OCI-LY7 (cell line): ENCODE data around the gene TMEM259. TPM values are rescaled to one million over a fixed set of nuclear protein-coding genes. Genes with fewer than 3 reads are reported as not detected.

Experiments used
- BruUV-seq: library from RNA; stranded (reverse); fragments of 400-500 nt; replicated peaks from 2 replicates; lab custom pipeline; 2021; lab: Mats Ljungman, UMichigan
- CTCF ChIA-PET: fragments of 300-600 bp; sonication (Branson Sonifier 250); formaldehyde crosslinking; loops from one replicate; lab custom pipeline; 2022; ENCODE audit warnings: antibody characterized with exemption; ENCODE audit not compliant: unreplicated experiment; lab: Charles Lee
- POLR2A ChIA-PET: fragments of 300-600 bp; sonication (Branson Sonifier 250); formaldehyde crosslinking; loops from one replicate; lab custom pipeline; 2022; ENCODE audit warnings: antibody characterized with exemption; lab: Charles Lee
- DNase-seq: peaks from one replicate; pipeline ENCODE4 v3.0.0-alpha.2; 2015; ENCODE audit warnings: low spot score
- H2AFZ ChIP-seq: fragments of 200-600 bp; sonication (generic), shearing (Covaris generic); 2 replicates; pipeline ENCODE4 v1.6.1; 2014; ENCODE audit warnings: mild to moderate bottlenecking, antibody characterized with exemption, low read length, moderate library complexity
- H3K27ac ChIP-seq: fragments of 200-600 bp; sonication (generic); 2 replicates; pipeline ENCODE4 v1.5.1; 2014; ENCODE audit warnings: mixed run types, low read depth, mild to moderate bottlenecking, moderate library complexity, low read length, inconsistent platforms; ENCODE audit not compliant: poor library complexity, severe bottlenecking
- H3K36me3 ChIP-seq: fragments of 200-600 bp; sonication (generic); 2 replicates; pipeline ENCODE4 v1.6.1; 2014; ENCODE audit warnings: mild to moderate bottlenecking, antibody characterized with exemption, low read length, moderate library complexity, mixed read lengths; ENCODE audit not compliant: insufficient read depth
- H3K4me1 ChIP-seq: fragments of 200-600 bp; sonication (generic); 2 replicates; pipeline ENCODE4 v1.5.1; 2014; ENCODE audit warnings: mild to moderate bottlenecking, low read length; ENCODE audit not compliant: insufficient read depth, poor library complexity, severe bottlenecking
- H3K4me2 ChIP-seq: fragments of 200-600 bp; sonication (generic); 2 replicates; pipeline ENCODE4 v1.6.1; 2014; ENCODE audit warnings: mild to moderate bottlenecking, low read length
- H3K4me3 ChIP-seq: fragments of 200-600 bp; sonication (generic); 2 replicates; pipeline ENCODE4 v1.5.1; 2014; ENCODE audit warnings: mild to moderate bottlenecking, low read depth, low read length; ENCODE audit not compliant: poor library complexity, severe bottlenecking
- H3K79me2 ChIP-seq: fragments of 200-600 bp; sonication (generic); 2 replicates; pipeline ENCODE4 v1.6.1; 2016; ENCODE audit warnings: low read depth, mild to moderate bottlenecking, low read length, moderate library complexity, mixed read lengths; ENCODE audit not compliant: insufficient read depth
- H3K9me2 ChIP-seq: fragments of 200-600 bp; sonication (generic); 2 replicates; pipeline ENCODE4 v1.6.1; 2016; ENCODE audit warnings: mild to moderate bottlenecking, low read length, mixed read lengths; ENCODE audit not compliant: insufficient read depth
- H3K9me3 ChIP-seq: fragments of 200-600 bp; sonication (generic); 2 replicates; pipeline ENCODE4 v1.6.1; 2014; ENCODE audit warnings: mild to moderate bottlenecking, mixed run types, low read length, mixed read lengths
- H4K20me1 ChIP-seq: fragments of 200-600 bp; sonication (generic); 2 replicates; pipeline ENCODE4 v1.6.1; 2014; ENCODE audit warnings: mild to moderate bottlenecking, antibody characterized with exemption, low read length, moderate library complexity, mixed read lengths; ENCODE audit not compliant: insufficient read depth
- CTCF ChIP-seq: fragments of 200-600 bp; sonication (generic); conservative IDR thresholded peaks from 2 replicates; pipeline ENCODE4 v1.5.1; 2014; ENCODE audit warnings: mild to moderate bottlenecking, antibody characterized with exemption, low read length, moderate library complexity, mixed read lengths
- EZH2phosphoT487 ChIP-seq: fragments of 200-600 bp; sonication (generic); IDR thresholded peaks from 2 replicates; pipeline ENCODE4 v1.6.1; 2018; ENCODE audit warnings: low read depth, borderline replicate concordance, mild to moderate bottlenecking, mixed run types, antibody characterized with exemption, low read length, moderate library complexity, mixed read lengths
- intact Hi-C: fragments of 100-400 bp; cut with micrococcal nuclease; formaldehyde crosslinking; loops from one replicate; pipeline ENCODE4 v1.10.0; 2022; ENCODE audit not compliant: unreplicated experiment
- total RNA-seq, 2 experiments: library from RNA; depleted of rRNA in 1 of 2; stranded (reverse); fragments of >200 nt in 1 of 2; shearing (Covaris generic) in 1 of 2; gene quantifications; 2 replicates each; pipeline ENCODE4 v1.2.3, GENCODE V29; 2014 to 2022

TMEM259 gene
- total RNA-seq, 2 experiments from 2014 or later = 169 to 195 TPM

- DNase-seq = no peak
- Histone ChIP-seq H2AFZ (no peak overlapping the region), H3K4me1 (no peaks in the 10 kb centered on the region), H3K4me3 (no peak overlapping the region), H3K4me2 (no peak overlapping the region), H4K20me1 (no peaks in the 10 kb centered on the region), H3K79me2 (no peaks in the 10 kb centered on the region), H3K27ac (no peak overlapping the region), H3K36me3 (peaks cover 8% of the 10 kb centered on the region; the same call in 1 of the 2 replicates), H3K9me2 (no peaks in the 10 kb centered on the region), H3K9me3 (0 out of 2 replicates have a peak, but pooled peaks cover 4% of the 10 kb centered on the region)
- no peak for TF ChIP-seq EZH2phosphoT487
- TF ChIP-seq CTCF = no peak
- no TSS peak for BruUV-seq
- intact Hi-C loops = no loop called here
- POLR2A ChIA-PET = no interaction called here
- CTCF ChIA-PET = no interaction called here
Observed at GRCh38 chr19:964116-964520, 56.8 kb downstream of the TMEM259 start.

GRCh38 chr19:963486-963951 lies 57.4 kb downstream of the TMEM259 start:
- H3K9me2 ChIP-seq = no peaks in the 10 kb centered on the region
- H3K36me3 ChIP-seq = peaks cover 8% of the 10 kb centered on the region; the same call in 1 of the 2 replicates
- no TSS peak for BruUV-seq
- intact Hi-C loops = no loop called here
- H3K9me3 ChIP-seq = 0 out of 2 replicates have a peak, but pooled peaks cover 4% of the 10 kb centered on the region
- H4K20me1 ChIP-seq = no peaks in the 10 kb centered on the region
- H2AFZ ChIP-seq = no peak overlapping the region
- no peak overlapping the region for H3K4me2 ChIP-seq
- no peak overlapping the region for H3K4me3 ChIP-seq
- no peak for TF ChIP-seq EZH2phosphoT487
- no peak for TF ChIP-seq CTCF
- CTCF ChIA-PET = no interaction called here
- H3K27ac ChIP-seq = no peak overlapping the region
- H3K4me1 ChIP-seq = no peaks in the 10 kb centered on the region
- no peak for DNase-seq
- POLR2A ChIA-PET = no interaction called here
- no peaks in the 10 kb centered on the region for H3K79me2 ChIP-seq

GRCh38 chr19:962683-963400 lies 58.1 kb downstream of the TMEM259 start:
- DNase-seq = no peak
- ChIA-PET CTCF (no interaction called here), POLR2A (interaction anchor here (0.6 kb wide), 1 partner anchor 213 kb away, joined by 4 read pairs; no protein-coding TSS in a partner anchor)
- BruUV-seq = no TSS peak
- H3K79me2 ChIP-seq = no peaks in the 10 kb centered on the region
- peaks cover 8% of the 10 kb centered on the region; the same call in 1 of the 2 replicates for H3K36me3 ChIP-seq
- no peaks in the 10 kb centered on the region for H4K20me1 ChIP-seq
- H3K9me3 ChIP-seq = 0 out of 2 replicates have a peak, but pooled peaks cover 4% of the 10 kb centered on the region
- no peak overlapping the region for H2AFZ ChIP-seq
- TF ChIP-seq EZH2phosphoT487 (no peak), CTCF (no peak)
- no peak overlapping the region for H3K4me2 ChIP-seq
- H3K27ac ChIP-seq = no peak overlapping the region
- no peak overlapping the region for H3K4me3 ChIP-seq
- H3K4me1 ChIP-seq = no peaks in the 10 kb centered on the region
- intact Hi-C loops = no loop called here
- no peaks in the 10 kb centered on the region for H3K9me2 ChIP-seq
